Stimulated activated CD8-positive, alpha-beta memory T cell treated with anti-CD3 and anti-CD28 coated beads, Interleukin-2, amount 100 ng/mL, for 1 hour (primary cell): Measurements from ENCODE around the gene CYSRT1.

Experiments
- DNase-seq, 2 donors: peaks; one replicate each; pipeline ENCODE4 v3.0.0-alpha.2; 2020; ENCODE audit warnings: low read depth in 2 of 2

The CYSRT1 gene

GRCh38 chr9:137224830-137225694 lies at the start of gene CYSRT1:
Gene CYSRT1 (plus strand): TSS chr9:137225174. CDS start chr9:137225622, 448 bp downstream.
- DNase-seq, result no peak

GRCh38 chr9:137175345-137175961 lies 49.5 kb upstream of the CYSRT1 start:
- DNase-seq, result no peak

DNA sequence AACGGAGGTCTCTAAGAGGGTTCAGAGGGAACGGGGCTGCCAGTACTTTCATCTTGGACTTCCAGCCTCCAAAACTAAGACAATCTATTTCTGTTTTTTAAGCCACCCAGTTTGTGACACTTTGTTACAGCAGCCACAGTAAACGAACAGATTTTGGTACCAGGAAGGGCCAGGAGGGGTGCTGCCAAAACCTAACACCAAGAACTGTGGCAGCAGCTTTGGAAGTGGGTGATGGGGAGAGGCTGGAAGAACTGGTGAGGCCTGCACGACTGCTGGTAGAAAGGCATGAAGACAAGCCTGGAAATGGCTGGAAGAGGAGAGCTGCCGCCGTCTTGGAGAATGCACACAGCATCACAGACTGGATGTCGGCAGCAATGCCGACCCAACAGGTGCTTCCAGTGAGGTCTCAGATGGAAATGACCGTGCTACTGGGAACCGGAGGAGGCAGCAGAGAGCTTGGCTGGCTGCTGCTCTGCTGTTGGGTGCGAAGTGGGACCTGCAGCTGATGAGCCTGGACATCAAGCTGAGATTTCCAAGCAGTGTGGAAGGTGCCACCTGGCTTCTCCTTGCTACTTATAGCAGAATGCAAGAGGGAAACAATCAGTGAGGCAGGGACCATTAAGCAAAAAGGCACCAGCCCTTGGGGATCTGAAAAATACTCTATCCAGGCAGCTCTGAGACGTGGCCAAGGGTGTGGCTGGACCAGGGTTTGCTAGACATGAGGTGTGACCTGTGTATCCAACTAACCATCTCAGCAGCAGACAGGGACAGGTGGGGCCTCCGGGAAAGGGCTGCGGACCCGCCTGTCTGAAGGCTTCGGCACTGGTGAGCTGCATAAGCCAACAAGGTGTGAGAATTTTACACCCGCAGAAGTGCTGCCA lies 48.4 kb upstream of the CYSRT1 start:
- DNase-seq, result no peak

DNA sequence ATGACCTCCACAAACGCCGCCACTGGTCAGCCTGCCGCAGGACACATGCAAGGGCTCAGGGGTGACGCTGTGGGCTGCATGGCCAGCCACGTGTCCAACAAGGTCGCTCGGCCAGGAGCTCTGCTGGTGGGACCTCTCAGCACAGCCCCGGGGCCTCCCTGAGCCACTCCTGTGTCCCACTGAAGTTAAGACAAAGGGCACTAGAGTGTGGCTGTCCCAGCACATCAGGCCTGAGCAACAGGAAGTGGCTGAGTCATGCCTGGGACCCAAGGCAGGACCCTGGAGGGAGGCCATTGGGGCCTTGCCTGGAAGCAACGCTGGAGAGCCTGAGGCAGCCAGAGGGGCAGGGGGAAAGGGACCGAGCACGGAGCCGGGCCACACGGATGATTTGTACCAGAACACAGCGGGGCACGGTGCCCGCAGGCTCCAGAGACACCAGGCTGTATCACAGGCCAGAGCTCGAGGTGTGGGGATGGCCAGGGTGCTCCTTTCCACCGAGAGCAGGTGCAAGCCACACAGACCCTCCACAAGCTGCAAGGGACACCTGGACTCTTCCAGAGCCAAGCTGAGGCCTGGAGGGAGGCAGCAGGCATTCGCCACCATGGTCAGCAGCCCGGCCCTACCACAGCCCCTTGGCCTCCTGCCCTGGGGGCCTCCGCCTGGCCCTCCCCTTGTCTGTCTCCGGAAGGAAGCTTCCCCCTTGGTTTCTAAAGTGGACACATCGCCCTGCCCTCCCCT lies 46.6 kb upstream of the CYSRT1 start:
- DNase-seq, result no peak

- DNase-seq, result no peak
Measured at GRCh38 chr9:137178939-137179630, 45.9 kb upstream of the CYSRT1 start.

GRCh38 chr9:137179761-137180160 lies 45.2 kb upstream of the CYSRT1 start:
- DNase-seq, result no peak

GRCh38 chr9:137180491-137180890 lies 44.5 kb upstream of the CYSRT1 start:
- DNase-seq, result no peak

DNA sequence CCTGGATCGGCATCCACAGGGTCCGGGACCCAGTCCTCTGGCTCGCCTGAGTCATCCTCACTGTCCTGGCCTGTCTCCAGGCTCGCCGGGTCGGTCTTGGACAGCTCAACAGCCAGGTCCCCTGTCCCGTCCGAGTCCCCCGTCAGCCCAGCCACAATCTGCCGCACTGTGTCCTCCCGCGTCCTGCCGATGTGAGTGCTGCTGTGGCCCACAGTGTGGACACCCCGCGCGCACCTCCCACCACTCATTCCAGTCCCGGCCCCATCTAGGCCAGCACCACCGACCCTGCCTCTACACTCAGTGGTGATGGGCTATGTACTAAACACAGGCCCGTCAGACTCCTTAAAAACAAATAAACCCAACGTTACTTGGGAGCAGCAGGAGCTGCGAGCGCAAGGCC lies 43.3 kb upstream of the CYSRT1 start:
- DNase-seq, result no peak

GRCh38 chr9:137182836-137183235 lies 42.1 kb upstream of the CYSRT1 start:
- DNase-seq, result no peak

DNA sequence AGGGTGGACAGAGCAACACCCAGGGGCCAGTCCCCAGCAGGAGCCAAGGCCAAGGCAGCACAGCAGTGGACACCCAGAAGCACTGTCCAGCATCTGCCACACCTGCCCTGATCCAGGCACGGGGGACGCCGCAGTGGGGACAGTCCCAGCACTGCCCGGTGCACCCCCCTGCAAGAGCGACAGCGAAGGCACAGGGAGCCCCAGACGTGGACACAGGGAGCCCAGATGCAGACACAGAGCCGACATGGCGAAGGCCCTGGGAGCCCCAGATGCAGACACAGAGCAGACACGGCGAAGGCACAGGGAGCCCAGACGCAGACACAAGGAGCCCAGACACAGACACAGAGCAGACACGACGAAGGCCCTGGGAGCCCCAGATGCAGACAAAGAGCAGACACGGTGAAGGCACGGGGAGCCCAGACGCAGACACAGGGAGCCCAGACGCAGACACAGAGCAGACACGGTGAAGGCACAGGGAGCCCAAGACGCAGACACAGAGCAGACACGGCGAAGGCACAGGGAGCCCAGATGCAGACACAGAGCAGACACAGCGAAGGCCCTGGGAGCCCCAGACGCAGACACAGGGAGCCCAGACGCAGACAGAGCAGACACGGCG lies 40.9 kb upstream of the CYSRT1 start:
- DNase-seq, result no peak

- no peak for DNase-seq
Measured at GRCh38 chr9:137184881-137185660, 39.9 kb upstream of the CYSRT1 start.

- DNase-seq, result no peak
Measured at GRCh38 chr9:137185921-137186320, 39.1 kb upstream of the CYSRT1 start.

DNA sequence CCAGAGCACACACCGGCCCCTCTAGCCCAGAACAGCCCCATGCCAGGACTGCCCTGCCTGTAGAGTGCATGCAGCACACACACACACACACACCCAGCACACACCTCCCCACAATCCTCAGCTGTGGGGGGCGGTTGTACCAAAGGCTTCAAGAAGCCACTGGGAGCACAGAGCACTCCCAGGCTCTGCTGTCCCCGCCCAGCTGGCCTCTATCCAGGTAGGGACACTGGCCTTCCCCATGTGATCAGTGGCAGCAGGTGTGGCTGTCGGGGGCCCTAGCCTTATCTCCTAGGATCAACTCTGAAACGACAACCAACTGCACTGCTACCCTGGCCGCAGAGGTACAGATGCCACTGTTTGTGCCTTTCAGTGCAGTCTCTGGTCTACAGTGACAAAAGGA lies 38.6 kb upstream of the CYSRT1 start:
- DNase-seq, result no peak

- no peak for DNase-seq
Measured at GRCh38 chr9:137187386-137187785, 37.6 kb upstream of the CYSRT1 start.

GRCh38 chr9:137188086-137188489 lies 36.9 kb upstream of the CYSRT1 start:
- DNase-seq, result no peak

DNA sequence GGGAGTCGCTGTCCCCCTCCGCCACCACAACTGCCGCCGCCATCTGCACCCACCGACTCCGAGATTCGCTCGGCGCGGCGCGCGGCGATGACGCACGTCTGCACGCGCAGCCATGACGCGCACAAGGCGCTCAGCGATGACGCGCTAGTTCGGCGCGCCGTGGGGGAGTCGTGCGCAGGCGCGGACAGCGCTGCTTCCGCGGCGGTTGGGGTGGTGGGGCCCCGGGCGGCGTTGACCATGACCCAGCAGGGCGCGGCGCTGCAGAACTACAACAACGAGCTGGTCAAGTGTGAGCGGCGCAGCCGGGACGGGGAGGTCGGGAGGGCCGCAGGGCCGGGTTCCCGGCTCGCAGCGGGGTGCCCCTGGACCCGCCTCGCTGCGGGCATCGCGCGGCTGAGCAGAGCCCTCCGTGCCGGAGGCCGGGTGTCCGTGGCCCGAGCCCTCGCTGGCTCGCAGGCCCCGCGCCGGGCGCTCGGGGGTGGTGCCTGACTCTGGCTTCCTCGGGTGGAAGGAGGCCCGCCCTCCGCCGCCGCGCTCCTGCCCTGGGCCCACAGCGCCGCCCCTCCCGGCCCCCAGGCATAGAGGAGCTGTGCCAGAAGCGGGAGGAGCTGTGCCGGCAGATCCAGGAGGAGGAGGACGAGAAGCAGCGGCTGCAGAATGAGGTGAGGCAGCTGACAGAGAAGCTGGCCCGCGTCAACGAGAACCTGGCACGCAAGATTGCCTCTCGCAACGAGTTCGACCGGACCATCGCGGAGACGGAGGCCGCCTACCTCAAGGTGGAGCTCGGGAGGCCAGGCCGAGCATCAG lies 36.3 kb upstream of the CYSRT1 start, which contains the start of the genes ANAPC2 and SSNA1:
Gene ANAPC2, minus strand, starts transcription at position 71 of the 807 bp plus-strand sequence. Its CDS starts 28 bp downstream, at position 43.
Gene SSNA1, plus strand, starts transcription at position 187 of the 807 bp plus-strand sequence. Its CDS starts 51 bp downstream, at position 238.
- DNase-seq, result peak; percentile 85 to 89

DNA sequence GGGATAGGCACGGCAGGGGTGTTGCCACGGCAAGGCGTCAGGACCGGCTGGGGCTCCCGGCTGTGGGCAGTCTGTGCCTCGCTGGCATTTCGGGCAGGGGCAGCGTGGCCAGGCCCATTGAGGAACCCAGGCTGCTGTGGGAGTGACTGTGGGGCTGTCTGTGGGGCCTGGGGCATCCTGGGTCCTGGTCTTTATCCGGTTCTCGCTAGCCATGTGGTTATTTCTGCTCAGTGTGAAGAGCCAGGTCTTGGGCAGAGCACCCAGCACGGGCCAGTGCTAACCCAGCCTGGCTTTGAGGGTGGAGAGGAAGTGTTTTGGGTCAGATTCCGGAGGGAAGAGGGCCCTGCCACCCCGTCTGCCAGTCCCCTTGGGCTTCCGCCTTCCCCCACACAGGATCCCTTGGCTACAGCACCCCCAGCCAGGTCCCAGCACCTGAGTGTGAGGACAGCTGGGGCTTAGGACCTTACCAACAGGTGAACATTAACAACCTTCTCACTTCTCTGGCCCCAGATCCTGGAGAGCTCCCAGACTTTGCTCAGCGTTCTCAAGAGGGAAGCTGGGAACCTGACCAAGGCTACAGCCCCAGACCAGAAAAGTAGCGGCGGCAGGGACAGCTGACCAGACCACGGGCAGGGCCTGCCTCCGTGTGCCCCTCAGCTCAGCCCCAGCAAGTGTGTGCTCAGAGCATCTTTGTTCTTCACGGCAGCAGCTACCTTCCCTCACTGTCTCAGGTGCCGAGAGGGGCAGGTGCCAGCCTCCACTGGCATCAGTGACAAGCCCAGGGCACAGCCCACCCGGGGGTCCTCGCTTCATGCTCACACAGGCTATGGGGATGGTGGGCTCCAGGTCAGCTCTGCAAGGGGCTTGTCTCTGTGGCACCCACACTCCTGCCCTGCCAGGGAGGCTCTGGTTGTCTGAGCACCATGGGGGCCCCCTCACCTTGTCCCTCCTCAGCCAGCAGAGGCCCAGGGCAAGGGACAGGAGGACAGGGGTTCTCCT lies 35.4 kb upstream of the CYSRT1 start:
- no peak for DNase-seq
